Kidney (tissue), 14 donors: ENCODE results near the gene B4GALT4. TPM values are rescaled to one million over a fixed set of nuclear protein-coding genes. Genes with fewer than 3 reads are reported as not detected.

Source experiments
- DNase-seq, 5 donors: peaks; one replicate each; pipeline ENCODE4 v3.0.0-alpha.2; 2013 to 2020
- FAIRE-seq: peaks from 2 replicates; lab custom pipeline; 2012; peaks lifted over from hg19 to GRCh38; lab: Jason Lieb, UNC
- H3K27ac ChIP-seq, 2 donors: one replicate each; pipeline ENCODE4 v1.7.0; 2013; ENCODE audit warnings: low read depth in 2 of 2, low read length in 2 of 2, inconsistent platforms in 1 of 2
- H3K27me3 ChIP-seq: one replicate; pipeline ENCODE4 v1.7.1; 2013; ENCODE audit warnings: low read length, inconsistent platforms; ENCODE audit not compliant: control insufficient read depth, insufficient read depth
- H3K36me3 ChIP-seq, 3 donors: one replicate each; pipeline versions ENCODE4 v1.7.0 to v1.7.1; 2013; ENCODE audit warnings: low read length in 3 of 3, control low read depth in 1 of 3, inconsistent platforms in 1 of 3; ENCODE audit not compliant: insufficient read depth in 3 of 3, control insufficient read depth in 2 of 3
- H3K4me1 ChIP-seq, 3 donors: one replicate each; pipeline versions ENCODE4 v1.7.0 to v1.7.1; 2013; ENCODE audit warnings: low read length in 3 of 3, inconsistent platforms in 1 of 3, low read depth in 1 of 3; ENCODE audit not compliant: control insufficient read depth in 2 of 3, insufficient read depth in 2 of 3
- H3K4me3 ChIP-seq, 3 donors: one replicate each; pipeline versions ENCODE4 v1.7.0 to v1.8.1; 2013; ENCODE audit warnings: low read length in 3 of 3, control low read depth in 1 of 3, inconsistent platforms in 1 of 3
- H3K9ac ChIP-seq, 3 donors: one replicate each; pipeline versions ENCODE4 v1.7.0 to v1.7.1; 2013; ENCODE audit warnings: low read length in 3 of 3, control low read depth in 1 of 3, inconsistent platforms in 1 of 3
- H3K9me3 ChIP-seq, 3 donors: one replicate each; pipeline versions ENCODE4 v1.7.0 to v1.7.1; 2013; ENCODE audit warnings: low read length in 3 of 3, control low read depth in 1 of 3, inconsistent platforms in 1 of 3; ENCODE audit not compliant: control insufficient read depth in 2 of 3, insufficient read depth in 1 of 3
- intact Hi-C: fragments of 100-400 bp; cut with DNase I; formaldehyde crosslinking; loops from one replicate; pipeline ENCODE4 v1.11.1; 2022
- polyA plus RNA-seq: library from polyadenylated mRNA; stranded (reverse); fragments of 350-450 nt; fragmentation: Illumina TruSeq; extraction: RNeasy Lipid Tissue Mini Kit (QIAGEN cat#74804); gene quantifications from one replicate; pipeline ENCODE4 v1.2.3, GENCODE V29; 2014; ENCODE audit warnings: low read depth, low replicate concordance; ENCODE audit not compliant: insufficient read depth
- total RNA-seq: library from RNA; stranded (reverse); fragmentation: NEBNext Ultra II Directional; extraction: Animal tissue kit (Norgen Biotek cat#: 25700); gene quantifications from one replicate; pipeline ENCODE4 v1.2.1, GENCODE V29; 2021
- TF ChIP-seq, protein P1 (sequence below): IDR thresholded peaks from 3 replicates; pipeline ENCODE4 v1.5.1; 2012; ENCODE audit warnings: mild to moderate bottlenecking, moderate library complexity, borderline replicate concordance; ENCODE audit not compliant: insufficient read depth; ENCODE audit errors: extremely low read depth
- donor health status: control.
- donor health status: control.
- donor health status: control.
- donor health status: control.
- donor health status: control.
- donor health status: DM: yes; HTN: yes; CAD: no.
- donor health status: Normal renal cell carcinoma (clear cell type).

Gene B4GALT4
- total and polyA plus RNA-seq, 2 donors from 2014 or later: 23.1 to 29.9 TPM

DNA sequence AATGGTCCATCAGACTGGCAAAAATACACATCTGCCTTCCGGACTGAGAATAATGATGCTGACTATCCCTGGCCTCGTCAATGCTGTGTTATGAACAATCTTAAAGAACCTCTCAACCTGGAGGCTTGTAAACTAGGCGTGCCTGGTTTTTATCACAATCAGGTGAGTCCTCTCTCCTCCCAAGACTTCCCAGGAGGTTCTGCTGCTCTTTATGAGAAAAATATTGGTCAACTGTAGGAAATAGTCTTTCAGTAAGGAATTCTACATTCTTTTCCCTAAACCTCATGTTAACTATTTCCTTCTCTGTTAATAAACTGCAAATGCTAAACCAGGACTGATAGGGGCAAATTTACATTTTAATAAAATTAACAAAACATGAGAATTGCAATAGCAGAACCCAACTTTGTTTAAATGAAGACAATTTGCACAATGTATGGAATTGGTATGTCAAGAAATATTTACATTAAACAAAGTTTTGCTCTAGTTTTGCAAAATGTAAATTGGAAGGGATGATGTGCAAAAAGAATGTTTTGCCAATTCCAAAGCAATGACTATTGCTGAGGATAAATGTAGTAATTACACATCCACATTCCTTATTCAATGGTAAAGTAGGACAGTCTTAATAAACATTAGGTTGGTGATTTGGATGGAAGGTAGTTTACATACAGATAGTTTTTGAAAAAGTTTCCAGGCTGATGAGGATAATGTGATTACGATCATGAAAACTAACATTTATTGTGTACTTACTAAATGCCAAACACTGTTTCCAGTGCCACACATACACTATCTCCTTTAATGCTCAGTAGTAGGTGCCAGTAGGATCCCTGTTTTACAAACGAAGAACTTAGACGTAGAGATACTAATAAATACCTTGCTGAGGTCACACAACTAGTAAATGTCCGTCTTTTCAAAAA is 46.2 kb downstream of the B4GALT4 start:
- no peak overlapping the region for H3K9ac ChIP-seq
- no peaks in the 10 kb centered on the region for H3K36me3 ChIP-seq
- no peaks in the 10 kb centered on the region for H3K9me3 ChIP-seq
- no peak overlapping the region for H3K27ac ChIP-seq
- intact Hi-C loops: no loop called here
- TF ChIP-seq, protein P1, sequence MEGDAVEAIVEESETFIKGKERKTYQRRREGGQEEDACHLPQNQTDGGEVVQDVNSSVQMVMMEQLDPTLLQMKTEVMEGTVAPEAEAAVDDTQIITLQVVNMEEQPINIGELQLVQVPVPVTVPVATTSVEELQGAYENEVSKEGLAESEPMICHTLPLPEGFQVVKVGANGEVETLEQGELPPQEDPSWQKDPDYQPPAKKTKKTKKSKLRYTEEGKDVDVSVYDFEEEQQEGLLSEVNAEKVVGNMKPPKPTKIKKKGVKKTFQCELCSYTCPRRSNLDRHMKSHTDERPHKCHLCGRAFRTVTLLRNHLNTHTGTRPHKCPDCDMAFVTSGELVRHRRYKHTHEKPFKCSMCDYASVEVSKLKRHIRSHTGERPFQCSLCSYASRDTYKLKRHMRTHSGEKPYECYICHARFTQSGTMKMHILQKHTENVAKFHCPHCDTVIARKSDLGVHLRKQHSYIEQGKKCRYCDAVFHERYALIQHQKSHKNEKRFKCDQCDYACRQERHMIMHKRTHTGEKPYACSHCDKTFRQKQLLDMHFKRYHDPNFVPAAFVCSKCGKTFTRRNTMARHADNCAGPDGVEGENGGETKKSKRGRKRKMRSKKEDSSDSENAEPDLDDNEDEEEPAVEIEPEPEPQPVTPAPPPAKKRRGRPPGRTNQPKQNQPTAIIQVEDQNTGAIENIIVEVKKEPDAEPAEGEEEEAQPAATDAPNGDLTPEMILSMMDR: no peak
- FAIRE-seq (no peak), DNase-seq (no peak)
- no peaks in the 10 kb centered on the region for H3K4me1 ChIP-seq
- H3K4me3 ChIP-seq: no peak overlapping the region
- no peaks in the 10 kb centered on the region for H3K27me3 ChIP-seq

DNA sequence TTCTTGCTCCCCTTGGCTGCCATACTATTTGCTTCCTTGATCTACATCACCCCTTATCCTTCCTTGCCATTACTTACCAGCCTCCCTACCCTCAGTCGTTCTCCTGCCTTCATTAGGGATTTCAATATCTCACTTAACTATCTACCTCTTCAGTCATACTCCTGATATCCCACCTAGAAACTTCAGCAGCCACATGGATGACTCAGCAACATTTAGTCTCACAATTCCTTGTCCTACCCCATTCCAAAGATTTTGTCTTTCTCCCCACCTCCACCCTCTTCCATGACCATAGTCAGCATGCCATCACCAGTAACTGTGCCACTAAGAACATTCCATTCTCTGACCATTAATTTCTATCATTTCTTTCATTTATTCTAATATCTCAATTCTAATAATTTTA is 48.9 kb downstream of the B4GALT4 start:
- no peak for FAIRE-seq
- intact Hi-C loops: no loop called here

DNA sequence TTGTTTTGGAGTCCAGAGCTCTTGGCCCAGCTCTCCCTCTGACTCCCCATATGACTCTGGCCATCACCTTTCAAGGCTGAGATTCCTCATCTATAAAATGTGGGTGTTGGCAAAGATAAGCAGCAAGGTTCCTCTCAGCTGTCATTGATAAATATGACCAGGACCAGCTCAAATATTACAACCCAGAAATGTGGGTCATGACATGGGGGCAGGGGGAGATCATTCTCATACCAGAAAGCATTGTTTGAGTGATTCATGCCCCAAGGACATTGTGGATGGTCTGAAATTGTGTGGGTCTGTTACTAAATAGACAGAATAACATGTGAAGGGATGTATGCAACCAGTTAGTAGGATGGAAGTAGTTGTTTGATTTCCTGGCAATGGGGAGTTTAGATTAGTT is 53.4 kb downstream of the B4GALT4 start:
- TF ChIP-seq, protein P1: no peak
- Histone ChIP-seq H3K27ac (no peak overlapping the region), H3K36me3 (no peaks in the 10 kb centered on the region), H3K4me1 (peaks cover 0 to 3% (median 0%) of the 10 kb centered on the region in 3 donors), H3K4me3 (no peak overlapping the region), H3K9ac (no peak overlapping the region), H3K27me3 (no peaks in the 10 kb centered on the region), H3K9me3 (no peaks in the 10 kb centered on the region)
- intact Hi-C loops: no loop called here
- FAIRE-seq: no peak
- DNase-seq: no peak

More for the DNA sequence above, 48.9 kb downstream of the B4GALT4 start:
- Histone ChIP-seq H3K9me3 (no peaks in the 10 kb centered on the region), H3K27ac (no peak overlapping the region), H3K4me1 (no peaks in the 10 kb centered on the region), H3K36me3 (no peaks in the 10 kb centered on the region), H3K4me3 (no peak overlapping the region), H3K27me3 (no peaks in the 10 kb centered on the region), H3K9ac (no peak overlapping the region)
- TF ChIP-seq, protein P1: no peak
- no peak for DNase-seq
